ENCODE data around the gene ROCK2. TPM values are rescaled to one million over a fixed set of nuclear protein-coding genes. Genes with fewer than 3 reads are reported as not detected.
A peak's percentile ranks its signal among the peaks of the same experiment; 100 is the strongest.

The ROCK2 gene
- total and polyA plus RNA-seq, 2 of the 13 experiments (the other 11 are each of a cell fraction or from before 2014, with no cell fraction given): 38.1 to 119 TPM

DNA sequence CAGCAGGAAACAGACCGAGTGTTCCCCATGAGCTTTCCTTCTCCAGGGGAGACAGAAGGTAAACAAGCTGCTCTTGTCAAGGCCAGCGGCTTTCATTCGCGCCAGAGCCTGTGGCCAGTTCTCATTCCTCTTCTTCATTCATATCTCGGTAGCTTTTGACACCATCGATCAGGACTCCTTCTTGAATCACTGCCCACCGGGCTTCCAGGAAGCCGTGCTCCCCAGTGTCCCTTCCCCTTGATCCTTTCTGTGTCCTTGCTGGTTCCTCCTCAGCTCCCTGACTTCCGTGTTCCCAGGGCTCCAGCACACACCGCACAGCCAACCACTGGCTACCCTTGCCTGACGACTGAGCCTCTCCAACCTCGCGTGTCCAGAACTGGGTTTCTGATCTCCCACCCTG, 175.1 kb downstream of the ROCK2 start (continued):
- no peak for TF ChIP-seq IRF2 (CRISPR knock-in tag; IDR thresholded peaks at IDR 0.05)
- TF ChIP-seq, protein P1, sequence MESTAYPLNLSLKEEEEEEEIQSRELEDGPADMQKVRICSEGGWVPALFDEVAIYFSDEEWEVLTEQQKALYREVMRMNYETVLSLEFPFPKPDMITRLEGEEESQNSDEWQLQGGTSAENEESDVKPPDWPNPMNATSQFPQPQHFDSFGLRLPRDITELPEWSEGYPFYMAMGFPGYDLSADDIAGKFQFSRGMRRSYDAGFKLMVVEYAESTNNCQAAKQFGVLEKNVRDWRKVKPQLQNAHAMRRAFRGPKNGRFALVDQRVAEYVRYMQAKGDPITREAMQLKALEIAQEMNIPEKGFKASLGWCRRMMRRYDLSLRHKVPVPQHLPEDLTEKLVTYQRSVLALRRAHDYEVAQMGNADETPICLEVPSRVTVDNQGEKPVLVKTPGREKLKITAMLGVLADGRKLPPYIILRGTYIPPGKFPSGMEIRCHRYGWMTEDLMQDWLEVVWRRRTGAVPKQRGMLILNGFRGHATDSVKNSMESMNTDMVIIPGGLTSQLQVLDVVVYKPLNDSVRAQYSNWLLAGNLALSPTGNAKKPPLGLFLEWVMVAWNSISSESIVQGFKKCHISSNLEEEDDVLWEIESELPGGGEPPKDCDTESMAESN (CRISPR knock-in tag; conservative IDR thresholded peaks at IDR 0.05): no peak
- TF ChIP-seq, protein P2, sequence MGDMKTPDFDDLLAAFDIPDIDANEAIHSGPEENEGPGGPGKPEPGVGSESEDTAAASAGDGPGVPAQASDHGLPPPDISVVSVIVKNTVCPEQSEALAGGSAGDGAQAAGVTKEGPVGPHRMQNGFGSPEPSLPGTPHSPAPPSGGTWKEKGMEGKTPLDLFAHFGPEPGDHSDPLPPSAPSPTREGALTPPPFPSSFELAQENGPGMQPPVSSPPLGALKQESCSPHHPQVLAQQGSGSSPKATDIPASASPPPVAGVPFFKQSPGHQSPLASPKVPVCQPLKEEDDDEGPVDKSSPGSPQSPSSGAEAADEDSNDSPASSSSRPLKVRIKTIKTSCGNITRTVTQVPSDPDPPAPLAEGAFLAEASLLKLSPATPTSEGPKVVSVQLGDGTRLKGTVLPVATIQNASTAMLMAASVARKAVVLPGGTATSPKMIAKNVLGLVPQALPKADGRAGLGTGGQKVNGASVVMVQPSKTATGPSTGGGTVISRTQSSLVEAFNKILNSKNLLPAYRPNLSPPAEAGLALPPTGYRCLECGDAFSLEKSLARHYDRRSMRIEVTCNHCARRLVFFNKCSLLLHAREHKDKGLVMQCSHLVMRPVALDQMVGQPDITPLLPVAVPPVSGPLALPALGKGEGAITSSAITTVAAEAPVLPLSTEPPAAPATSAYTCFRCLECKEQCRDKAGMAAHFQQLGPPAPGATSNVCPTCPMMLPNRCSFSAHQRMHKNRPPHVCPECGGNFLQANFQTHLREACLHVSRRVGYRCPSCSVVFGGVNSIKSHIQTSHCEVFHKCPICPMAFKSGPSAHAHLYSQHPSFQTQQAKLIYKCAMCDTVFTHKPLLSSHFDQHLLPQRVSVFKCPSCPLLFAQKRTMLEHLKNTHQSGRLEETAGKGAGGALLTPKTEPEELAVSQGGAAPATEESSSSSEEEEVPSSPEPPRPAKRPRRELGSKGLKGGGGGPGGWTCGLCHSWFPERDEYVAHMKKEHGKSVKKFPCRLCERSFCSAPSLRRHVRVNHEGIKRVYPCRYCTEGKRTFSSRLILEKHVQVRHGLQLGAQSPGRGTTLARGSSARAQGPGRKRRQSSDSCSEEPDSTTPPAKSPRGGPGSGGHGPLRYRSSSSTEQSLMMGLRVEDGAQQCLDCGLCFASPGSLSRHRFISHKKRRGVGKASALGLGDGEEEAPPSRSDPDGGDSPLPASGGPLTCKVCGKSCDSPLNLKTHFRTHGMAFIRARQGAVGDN (CRISPR knock-in tag; IDR thresholded peaks at IDR 0.05): peak; percentile 61
- 0 out of 2 replicates have a peak, but pooled peaks have one; percentile 45 for TF ChIP-seq KMT2B (CRISPR knock-in tag; IDR thresholded peaks at IDR 0.05)
- TF ChIP-seq, protein P3, sequence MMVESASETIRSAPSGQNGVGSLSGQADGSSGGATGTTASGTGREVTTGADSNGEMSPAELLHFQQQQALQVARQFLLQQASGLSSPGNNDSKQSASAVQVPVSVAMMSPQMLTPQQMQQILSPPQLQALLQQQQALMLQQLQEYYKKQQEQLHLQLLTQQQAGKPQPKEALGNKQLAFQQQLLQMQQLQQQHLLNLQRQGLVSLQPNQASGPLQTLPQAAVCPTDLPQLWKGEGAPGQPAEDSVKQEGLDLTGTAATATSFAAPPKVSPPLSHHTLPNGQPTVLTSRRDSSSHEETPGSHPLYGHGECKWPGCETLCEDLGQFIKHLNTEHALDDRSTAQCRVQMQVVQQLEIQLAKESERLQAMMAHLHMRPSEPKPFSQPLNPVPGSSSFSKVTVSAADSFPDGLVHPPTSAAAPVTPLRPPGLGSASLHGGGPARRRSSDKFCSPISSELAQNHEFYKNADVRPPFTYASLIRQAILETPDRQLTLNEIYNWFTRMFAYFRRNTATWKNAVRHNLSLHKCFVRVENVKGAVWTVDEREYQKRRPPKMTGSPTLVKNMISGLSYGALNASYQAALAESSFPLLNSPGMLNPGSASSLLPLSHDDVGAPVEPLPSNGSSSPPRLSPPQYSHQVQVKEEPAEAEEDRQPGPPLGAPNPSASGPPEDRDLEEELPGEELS (CRISPR knock-in tag; IDR thresholded peaks at IDR 0.05): 0 out of 2 replicates have a peak, but pooled peaks have one; percentile 10
- peak; percentile 61; the same call in 1 of the 2 replicates for TF ChIP-seq KDM2A (CRISPR knock-in tag; IDR thresholded peaks at IDR 0.05; ENCODE audit: borderline replicate concordance, low read depth)
- peak; percentile 49; the same call in 1 of the 2 replicates for TF ChIP-seq SAP130 (CRISPR knock-in tag; IDR thresholded peaks at IDR 0.05; ENCODE audit: low read depth)
- TF ChIP-seq GATAD1 (CRISPR knock-in tag; IDR thresholded peaks at IDR 0.05): 0 out of 2 replicates have a peak, but pooled peaks have one; percentile 37
- peak; percentile 25; the same call in 1 of the 2 replicates for TF ChIP-seq ZFX (CRISPR knock-in tag; IDR thresholded peaks at IDR 0.05; ENCODE audit: low read depth)
- 0 out of 2 replicates have a peak, but pooled peaks have one; percentile 21 for TF ChIP-seq MEIS1 (CRISPR knock-in tag; IDR thresholded peaks at IDR 0.05; ENCODE audit: borderline replicate concordance)
- TF ChIP-seq ZNF143 (CRISPR knock-in tag; IDR thresholded peaks at IDR 0.05): peak; percentile 57; the same call in 1 of the 2 replicates
- TF ChIP-seq ZNF761 (CRISPR knock-in tag; conservative IDR thresholded peaks at IDR 0.05): no peak
- TF ChIP-seq, protein P4, sequence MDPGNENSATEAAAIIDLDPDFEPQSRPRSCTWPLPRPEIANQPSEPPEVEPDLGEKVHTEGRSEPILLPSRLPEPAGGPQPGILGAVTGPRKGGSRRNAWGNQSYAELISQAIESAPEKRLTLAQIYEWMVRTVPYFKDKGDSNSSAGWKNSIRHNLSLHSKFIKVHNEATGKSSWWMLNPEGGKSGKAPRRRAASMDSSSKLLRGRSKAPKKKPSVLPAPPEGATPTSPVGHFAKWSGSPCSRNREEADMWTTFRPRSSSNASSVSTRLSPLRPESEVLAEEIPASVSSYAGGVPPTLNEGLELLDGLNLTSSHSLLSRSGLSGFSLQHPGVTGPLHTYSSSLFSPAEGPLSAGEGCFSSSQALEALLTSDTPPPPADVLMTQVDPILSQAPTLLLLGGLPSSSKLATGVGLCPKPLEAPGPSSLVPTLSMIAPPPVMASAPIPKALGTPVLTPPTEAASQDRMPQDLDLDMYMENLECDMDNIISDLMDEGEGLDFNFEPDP (CRISPR knock-in tag; conservative IDR thresholded peaks at IDR 0.05): no peak
- TF ChIP-seq, protein P5, sequence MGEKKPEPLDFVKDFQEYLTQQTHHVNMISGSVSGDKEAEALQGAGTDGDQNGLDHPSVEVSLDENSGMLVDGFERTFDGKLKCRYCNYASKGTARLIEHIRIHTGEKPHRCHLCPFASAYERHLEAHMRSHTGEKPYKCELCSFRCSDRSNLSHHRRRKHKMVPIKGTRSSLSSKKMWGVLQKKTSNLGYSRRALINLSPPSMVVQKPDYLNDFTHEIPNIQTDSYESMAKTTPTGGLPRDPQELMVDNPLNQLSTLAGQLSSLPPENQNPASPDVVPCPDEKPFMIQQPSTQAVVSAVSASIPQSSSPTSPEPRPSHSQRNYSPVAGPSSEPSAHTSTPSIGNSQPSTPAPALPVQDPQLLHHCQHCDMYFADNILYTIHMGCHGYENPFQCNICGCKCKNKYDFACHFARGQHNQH (CRISPR knock-in tag; IDR thresholded peaks at IDR 0.05): 0 out of 2 replicates have a peak, but pooled peaks have one; percentile 20
- TF ChIP-seq ZNF354B (CRISPR knock-in tag; IDR thresholded peaks at IDR 0.05): 0 out of 2 replicates have a peak, but pooled peaks have one; percentile 51
- peak; percentile 40; the same call in 1 of the 2 replicates for TF ChIP-seq HDAC1 (CRISPR knock-in tag; IDR thresholded peaks at IDR 0.05)

Data from HepG2 (cell line).